Measurements from ENCODE around the gene HES5. TPM values are rescaled to one million over a fixed set of nuclear protein-coding genes. Genes with fewer than 3 reads are reported as not detected.

HES5 gene
- polyA plus RNA-seq, 1 of the 3 experiments (the other 2 are of a cell fraction) = 0.03 TPM

- no peaks in the 10 kb centered on the region for H3K9me3 ChIP-seq
- H3K36me3 ChIP-seq (replicated peaks in 1 of 2; ENCODE audit: control insufficient read depth in 1 of 2, insufficient read depth in 2 of 2, low read length in 1 of 2) = no peaks in the 10 kb centered on the region
- no peak for DNase-seq
- no peaks in the 10 kb centered on the region for H4K20me1 ChIP-seq (ENCODE audit: insufficient read depth)
- no peaks in the 10 kb centered on the region; a peak in 1 of 4 replicates for H3K4me1 ChIP-seq (ENCODE audit: control insufficient read depth in 1 of 2, insufficient read depth in 2 of 2, low read depth in 1 of 2, low read length in 1 of 2)
- ChIA-PET POLR2A (interaction anchor here (1.2 kb wide), 1 partner anchor 32 kb away, joined by 3 read pairs; no protein-coding TSS in a partner anchor), CTCF (interaction anchor here (1.2 to 2.5 kb wide), 3 partner anchors 10 to 54 kb away, joined by 3 to 10 read pairs (median 3); no protein-coding TSS in a partner anchor)
- no peak overlapping the region for H3K4me3 ChIP-seq (ENCODE audit: low read depth in 2 of 2, low read length in 1 of 2)
- no peaks in the 10 kb centered on the region for H3K9me2 ChIP-seq
- no peak overlapping the region for H2AFZ ChIP-seq (ENCODE audit: low read depth)
- H3F3A ChIP-seq (replicated peaks; ENCODE audit: insufficient read depth) = no peaks in the 10 kb centered on the region
- no peak for TF ChIP-seq USF1 (IDR thresholded peaks at IDR 0.05; ENCODE audit: borderline replicate concordance, low read depth)
- no peak for TF ChIP-seq NRF1 (IDR thresholded peaks at IDR 0.05; ENCODE audit: low read depth, low read length)
- TF ChIP-seq ELF1 (IDR thresholded peaks at IDR 0.05) = no peak
- TF ChIP-seq RAD21 (IDR thresholded peaks at IDR 0.05; ENCODE audit: low read length) = no peak
- no peak for TF ChIP-seq ZBTB33 (IDR thresholded peaks at IDR 0.05; ENCODE audit: borderline replicate concordance, low read depth)
- no peak for TF ChIP-seq FOXM1 (IDR thresholded peaks at IDR 0.05; ENCODE audit: low read depth)
- TF ChIP-seq PBX3 (IDR thresholded peaks at IDR 0.05) = no peak
- no peak for TF ChIP-seq TEAD4 (IDR thresholded peaks at IDR 0.05; ENCODE audit: borderline replicate concordance, insufficient read depth)
- TF ChIP-seq MAX (IDR thresholded peaks at IDR 0.05; ENCODE audit: low read depth) = no peak
- TF ChIP-seq REST (IDR thresholded peaks at IDR 0.05; ENCODE audit: low read depth, low read length) = no peak
- TF ChIP-seq GATA2 (CRISPR knock-in tag; IDR thresholded peaks at IDR 0.05) = no peak
- TF ChIP-seq NFIC (IDR thresholded peaks at IDR 0.05; ENCODE audit: borderline replicate concordance) = no peak
- TF ChIP-seq USF2 (IDR thresholded peaks at IDR 0.05; ENCODE audit: borderline replicate concordance, low read depth, low read length) = no peak
- TF ChIP-seq MEF2A (IDR thresholded peaks at IDR 0.05; ENCODE audit: borderline replicate concordance, low read depth) = no peak
- TF ChIP-seq TAF1 (IDR thresholded peaks at IDR 0.05; ENCODE audit: borderline replicate concordance, low read depth, low read length) = no peak
- TF ChIP-seq TCF12 (IDR thresholded peaks at IDR 0.05) = no peak
- no peak for TF ChIP-seq MXI1 (IDR thresholded peaks at IDR 0.05; ENCODE audit: low read depth, low read length)
- no peak for TF ChIP-seq YY1 (IDR thresholded peaks at IDR 0.05; ENCODE audit: low read depth)
- no peak for TF ChIP-seq JUND (IDR thresholded peaks at IDR 0.05)
- WGBS (ENCODE audit: low lambda C conversion rate) = 76% methylated on average over 4 of the region's 19 CpGs
- H3K9ac ChIP-seq = no peak overlapping the region
- H3K79me2 ChIP-seq (ENCODE audit: insufficient read depth) = no peaks in the 10 kb centered on the region
- no peak overlapping the region for H3K4me2 ChIP-seq
- no peaks in the 10 kb centered on the region for H3K27me3 ChIP-seq (ENCODE audit: insufficient read depth)
- no peak overlapping the region for H3K27ac ChIP-seq (ENCODE audit: low read depth in 2 of 2, low read length in 1 of 2)
These were observed 35.8 kb downstream of the HES5 start for GRCh38 chr1:2494323-2494693.

Data from SK-N-SH (cell line).